Measurements from ENCODE around the gene NT5M. TPM values are rescaled to one million over a fixed set of nuclear protein-coding genes. Genes with fewer than 3 reads are reported as not detected.

NT5M gene
- total and polyA plus RNA-seq, 2 donors (not counting 1 experiment from before 2014, with no cell fraction given) = 0.37 to 1.2 TPM

DNA sequence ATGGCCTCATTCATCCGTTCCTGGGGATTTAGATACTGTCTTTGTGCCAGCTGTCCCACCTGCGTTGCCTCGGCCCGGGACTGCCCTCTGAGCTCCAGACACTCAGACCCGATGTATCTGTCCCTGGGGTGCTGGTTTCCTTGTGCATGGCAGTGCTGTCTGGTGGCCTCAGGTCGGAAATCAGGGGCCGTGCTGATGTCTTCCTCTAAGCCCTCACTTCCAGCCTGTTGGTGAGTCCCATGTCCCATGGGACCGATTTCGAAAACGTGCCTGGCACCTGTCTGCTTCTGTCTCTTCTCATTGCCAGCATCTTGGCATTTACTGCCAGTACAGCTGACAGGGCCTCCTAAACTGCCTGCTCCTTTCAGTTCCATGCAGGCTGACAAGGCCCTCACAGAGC lies 22.1 kb downstream of the NT5M start:
- Histone ChIP-seq H3K79me2 (ENCODE audit: control insufficient read depth, insufficient read depth, low read length) (no peaks in the 10 kb centered on the region), H4K20me1 (ENCODE audit: control insufficient read depth, extremely low read depth, insufficient read depth, low read length) (no peaks in the 10 kb centered on the region), H2AFZ (ENCODE audit: low read length) (no peak overlapping the region), H3K4me2 (ENCODE audit: extremely low read depth, insufficient read depth, low read length) (no peak overlapping the region), H3K4me1 (ENCODE audit: control insufficient read depth, extremely low read depth, insufficient read depth, low read length) (no peaks in the 10 kb centered on the region), H3K27me3 (ENCODE audit: control insufficient read depth, insufficient read depth, low read length) (no peaks in the 10 kb centered on the region), H3K9ac (ENCODE audit: insufficient read depth, low read length) (no peak overlapping the region), H3K9me3 (ENCODE audit: control insufficient read depth, insufficient read depth, low read depth, low read length) (no peaks in the 10 kb centered on the region), H3K4me3 (replicated peaks in 1 of 4; ENCODE audit: control extremely low read depth in 1 of 4, insufficient read depth in 1 of 4, low read depth in 3 of 4, low read length in 4 of 4) (no peak overlapping the region), H3K36me3 (ENCODE audit: control insufficient read depth, insufficient read depth, low read length) (no peaks in the 10 kb centered on the region), H3K27ac (ENCODE audit: insufficient read depth, low read length) (no peak overlapping the region)
- no peak for DNase-seq (ENCODE audit: low read depth in 2 of 2)
- no peak for TF ChIP-seq EZH2 (IDR thresholded peaks at IDR 0.05; ENCODE audit: low read length, missing control alignments)
- TF ChIP-seq, protein P1, sequence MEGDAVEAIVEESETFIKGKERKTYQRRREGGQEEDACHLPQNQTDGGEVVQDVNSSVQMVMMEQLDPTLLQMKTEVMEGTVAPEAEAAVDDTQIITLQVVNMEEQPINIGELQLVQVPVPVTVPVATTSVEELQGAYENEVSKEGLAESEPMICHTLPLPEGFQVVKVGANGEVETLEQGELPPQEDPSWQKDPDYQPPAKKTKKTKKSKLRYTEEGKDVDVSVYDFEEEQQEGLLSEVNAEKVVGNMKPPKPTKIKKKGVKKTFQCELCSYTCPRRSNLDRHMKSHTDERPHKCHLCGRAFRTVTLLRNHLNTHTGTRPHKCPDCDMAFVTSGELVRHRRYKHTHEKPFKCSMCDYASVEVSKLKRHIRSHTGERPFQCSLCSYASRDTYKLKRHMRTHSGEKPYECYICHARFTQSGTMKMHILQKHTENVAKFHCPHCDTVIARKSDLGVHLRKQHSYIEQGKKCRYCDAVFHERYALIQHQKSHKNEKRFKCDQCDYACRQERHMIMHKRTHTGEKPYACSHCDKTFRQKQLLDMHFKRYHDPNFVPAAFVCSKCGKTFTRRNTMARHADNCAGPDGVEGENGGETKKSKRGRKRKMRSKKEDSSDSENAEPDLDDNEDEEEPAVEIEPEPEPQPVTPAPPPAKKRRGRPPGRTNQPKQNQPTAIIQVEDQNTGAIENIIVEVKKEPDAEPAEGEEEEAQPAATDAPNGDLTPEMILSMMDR (conservative IDR thresholded peaks at IDR 0.05 in 1 of 2, IDR thresholded peaks at IDR 0.05 in 1 of 2; ENCODE audit: low read depth in 1 of 2, low read length in 2 of 2) = no peak

- H3K4me1 ChIP-seq (ENCODE audit: control insufficient read depth, extremely low read depth, insufficient read depth, low read length) = no peaks in the 10 kb centered on the region
- no peak overlapping the region for H3K27ac ChIP-seq (ENCODE audit: insufficient read depth, low read length)
- no peaks in the 10 kb centered on the region for H3K9me3 ChIP-seq (ENCODE audit: control insufficient read depth, insufficient read depth, low read depth, low read length)
- DNase-seq (ENCODE audit: low read depth in 2 of 2) = no peak
- no peak overlapping the region for H3K9ac ChIP-seq (ENCODE audit: insufficient read depth, low read length)
- H3K36me3 ChIP-seq (ENCODE audit: control insufficient read depth, insufficient read depth, low read length) = no peaks in the 10 kb centered on the region
- no peaks in the 10 kb centered on the region for H3K79me2 ChIP-seq (ENCODE audit: control insufficient read depth, insufficient read depth, low read length)
- no peak overlapping the region for H3K4me2 ChIP-seq (ENCODE audit: extremely low read depth, insufficient read depth, low read length)
- TF ChIP-seq, protein P1 (conservative IDR thresholded peaks at IDR 0.05 in 1 of 2, IDR thresholded peaks at IDR 0.05 in 1 of 2; ENCODE audit: low read depth in 1 of 2, low read length in 2 of 2) = no peak
- TF ChIP-seq EZH2 (IDR thresholded peaks at IDR 0.05; ENCODE audit: low read length, missing control alignments) = no peak
- no peaks in the 10 kb centered on the region for H3K27me3 ChIP-seq (ENCODE audit: control insufficient read depth, insufficient read depth, low read length)
- no peak overlapping the region for H3K4me3 ChIP-seq (replicated peaks in 1 of 4; ENCODE audit: control extremely low read depth in 1 of 4, insufficient read depth in 1 of 4, low read depth in 3 of 4, low read length in 4 of 4)
- H2AFZ ChIP-seq (ENCODE audit: low read length) = no peak overlapping the region
- H4K20me1 ChIP-seq (ENCODE audit: control insufficient read depth, extremely low read depth, insufficient read depth, low read length) = no peaks in the 10 kb centered on the region
Measured at GRCh38 chr17:17325816-17326215, 22.6 kb downstream of the NT5M start.

- Histone ChIP-seq H4K20me1 (ENCODE audit: control insufficient read depth, extremely low read depth, insufficient read depth, low read length) (no peaks in the 10 kb centered on the region), H3K27ac (ENCODE audit: insufficient read depth, low read length) (no peak overlapping the region), H3K79me2 (ENCODE audit: control insufficient read depth, insufficient read depth, low read length) (no peaks in the 10 kb centered on the region), H3K4me3 (replicated peaks in 1 of 4; ENCODE audit: control extremely low read depth in 1 of 4, insufficient read depth in 1 of 4, low read depth in 3 of 4, low read length in 4 of 4) (no peak overlapping the region), H3K4me1 (ENCODE audit: control insufficient read depth, extremely low read depth, insufficient read depth, low read length) (no peaks in the 10 kb centered on the region), H3K4me2 (ENCODE audit: extremely low read depth, insufficient read depth, low read length) (no peak overlapping the region), H3K36me3 (ENCODE audit: control insufficient read depth, insufficient read depth, low read length) (no peaks in the 10 kb centered on the region), H3K9ac (ENCODE audit: insufficient read depth, low read length) (no peak overlapping the region), H3K9me3 (ENCODE audit: control insufficient read depth, insufficient read depth, low read depth, low read length) (no peaks in the 10 kb centered on the region), H2AFZ (ENCODE audit: low read length) (no peak overlapping the region), H3K27me3 (ENCODE audit: control insufficient read depth, insufficient read depth, low read length) (no peaks in the 10 kb centered on the region)
- TF ChIP-seq, protein P1 (conservative IDR thresholded peaks at IDR 0.05 in 1 of 2, IDR thresholded peaks at IDR 0.05 in 1 of 2; ENCODE audit: low read depth in 1 of 2, low read length in 2 of 2) = no peak
- TF ChIP-seq EZH2 (IDR thresholded peaks at IDR 0.05; ENCODE audit: low read length, missing control alignments) = no peak
- DNase-seq (ENCODE audit: low read depth in 2 of 2) = no peak
Measured at GRCh38 chr17:17326275-17326875, 23.2 kb downstream of the NT5M start.
